HG03064 (cell line): ENCODE measurements around the gene ERCC3.
"Not testable (repeated sequence)": the region's sequence is repeated elsewhere in the genome, so short reads cannot be mapped to it uniquely, and the experiment has no call there.

Source experiments
- ATAC-seq: cut with Tn5 transposase; IDR thresholded peaks from one replicate; pipeline ENCODE4 v1.9.1; 2021; ENCODE audit warnings: low read depth; ENCODE audit not compliant: unreplicated experiment

Gene ERCC3

GRCh38 chr2:127280693-127281092, 13.3 kb downstream of the ERCC3 start:
- no peak for ATAC-seq

DNA sequence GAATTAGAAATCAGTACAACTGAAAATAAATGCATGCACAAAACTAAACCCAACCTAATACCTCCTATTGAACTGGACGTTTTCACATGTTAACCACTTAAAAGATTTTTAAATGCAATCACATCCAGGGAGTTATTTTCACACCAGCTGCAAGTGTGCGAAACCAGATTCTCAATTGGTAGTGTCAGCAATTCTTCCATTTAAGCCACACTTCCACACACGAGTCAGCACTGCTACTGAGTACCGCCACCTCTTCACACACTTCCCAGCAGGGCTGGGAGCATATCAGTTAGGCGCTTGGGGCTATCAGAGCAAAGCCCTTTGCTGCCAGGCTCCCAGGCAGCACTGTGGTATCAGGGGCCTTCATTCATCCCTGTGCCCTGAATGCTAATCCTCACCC, 14.2 kb downstream of the ERCC3 start:
- ATAC-seq: no peak

DNA sequence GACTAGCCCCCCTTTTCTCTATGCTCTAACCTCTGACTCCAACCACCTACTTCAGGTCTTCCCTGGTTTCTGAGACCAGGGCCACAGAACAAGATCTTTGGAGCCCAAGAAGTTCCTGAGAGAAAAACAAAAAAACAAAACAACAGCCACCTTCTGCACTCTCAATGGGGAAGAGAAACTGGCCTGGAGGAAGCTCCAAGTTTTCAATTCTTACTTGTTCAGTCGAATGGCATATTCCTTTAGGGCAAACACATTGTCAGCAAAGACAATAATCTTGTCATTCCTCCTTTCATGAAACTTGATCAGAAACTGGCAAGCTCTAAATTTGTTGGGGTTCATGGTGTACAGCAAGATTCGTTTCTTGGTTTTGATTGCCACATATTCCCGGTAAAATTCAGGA, 15.0 kb downstream of the ERCC3 start:
- ATAC-seq: no peak

- ATAC-seq: peak; percentile 55
Observed at GRCh38 chr2:127277028-127277427, 16.9 kb downstream of the ERCC3 start.

DNA sequence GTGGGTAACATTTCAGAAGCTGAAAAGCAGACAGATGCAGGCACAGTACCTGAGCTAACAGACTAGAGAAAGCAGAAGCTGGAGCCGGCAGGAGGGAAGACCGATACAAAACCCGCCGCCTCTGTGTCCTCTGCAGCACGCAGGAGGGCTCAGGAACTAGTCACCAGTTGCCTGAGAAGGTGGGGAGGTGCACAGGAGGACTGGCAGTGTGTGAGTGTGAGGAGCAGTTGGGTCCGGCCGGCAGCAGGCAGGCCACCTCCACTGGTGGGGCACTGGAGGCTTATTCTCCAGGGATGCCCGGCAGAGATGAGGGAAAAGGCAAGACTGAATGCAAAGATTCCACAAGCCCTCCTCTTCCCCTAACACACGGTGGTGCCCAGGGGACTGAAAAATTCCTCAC, 18.2 kb downstream of the ERCC3 start:
- no peak for ATAC-seq

DNA sequence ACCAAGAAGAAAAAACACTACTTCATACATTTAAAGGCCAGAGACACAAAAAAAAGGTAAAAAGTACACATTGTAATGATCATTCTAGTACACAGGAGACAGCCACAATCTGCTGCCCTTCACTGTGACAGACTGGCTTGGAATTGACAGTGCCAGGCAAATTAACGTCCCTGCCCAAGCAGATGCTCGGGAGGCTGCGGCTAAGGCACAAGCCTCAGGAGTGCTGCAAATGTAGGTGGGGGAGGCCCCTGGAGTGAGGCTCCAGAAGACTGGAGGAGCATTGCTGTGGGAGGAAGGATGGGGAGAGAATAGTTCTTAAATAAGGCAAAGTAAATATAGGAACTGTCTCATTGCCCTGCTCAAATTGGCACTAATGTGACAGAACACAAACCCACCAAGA, 18.6 kb downstream of the ERCC3 start:
- no peak for ATAC-seq

GRCh38 chr2:127270663-127271062, 23.3 kb downstream of the ERCC3 start:
- no peak for ATAC-seq

- no peak for ATAC-seq
Observed at GRCh38 chr2:127261804-127262406, 32.0 kb downstream of the ERCC3 start.

DNA sequence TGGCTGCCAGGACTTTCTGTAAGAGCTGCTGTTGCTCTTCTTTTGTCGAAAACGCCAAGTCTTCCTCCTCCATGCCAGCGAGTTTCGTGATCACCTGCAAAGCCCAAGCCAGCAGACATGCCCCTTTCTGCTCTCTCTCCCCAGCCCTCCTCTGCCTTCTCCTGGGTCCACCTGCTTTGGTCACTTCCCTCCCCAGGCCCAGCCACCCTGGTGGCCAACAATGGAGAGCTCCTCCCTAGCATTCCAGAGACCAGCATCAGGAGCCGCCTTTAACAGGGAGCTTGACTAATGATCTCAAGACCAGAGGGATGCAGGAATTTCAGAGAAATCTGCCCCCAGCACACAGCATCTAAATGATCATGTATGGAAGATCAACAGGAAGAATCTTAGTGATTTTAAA, 34.6 kb downstream of the ERCC3 start:
- no peak for ATAC-seq

GRCh38 chr2:127256866-127257265, 37.1 kb downstream of the ERCC3 start:
- ATAC-seq: no peak

- no peak for ATAC-seq
Observed at GRCh38 chr2:127256381-127256780, 37.6 kb downstream of the ERCC3 start.

DNA sequence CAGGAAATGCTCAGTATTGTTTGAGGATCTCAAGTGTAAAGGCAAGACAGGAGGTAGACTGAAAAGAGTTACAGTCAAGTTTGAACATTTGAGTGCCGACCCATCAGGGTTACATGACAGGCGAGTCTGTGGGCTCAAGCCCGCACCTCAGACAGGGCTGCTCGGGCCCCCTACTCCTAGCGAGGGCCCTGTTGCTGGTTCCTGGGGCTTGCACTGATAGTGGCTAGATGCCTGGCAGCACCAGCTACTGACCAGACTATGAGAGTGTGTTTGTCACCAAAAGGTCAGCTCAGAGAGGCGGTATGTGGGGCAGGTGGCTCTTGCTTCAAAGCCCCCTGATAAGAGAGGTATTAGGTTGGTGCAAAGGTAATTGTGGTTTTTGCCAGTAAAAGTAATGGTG, 38.2 kb downstream of the ERCC3 start:
- no peak for ATAC-seq

- ATAC-seq: no peak
Observed at GRCh38 chr2:127255146-127255545, 38.8 kb downstream of the ERCC3 start.

- no peak for ATAC-seq
Observed at GRCh38 chr2:127254386-127254981, 39.5 kb downstream of the ERCC3 start.

- not testable (repeated sequence) for ATAC-seq
Observed at GRCh38 chr2:127241184-127241583, 52.8 kb downstream of the ERCC3 start.

- ATAC-seq: no peak
Observed at GRCh38 chr2:127239395-127239794, 54.5 kb downstream of the ERCC3 start.

- ATAC-seq: not testable (repeated sequence)
Observed at GRCh38 chr2:127237768-127238167, 56.2 kb downstream of the ERCC3 start.

DNA sequence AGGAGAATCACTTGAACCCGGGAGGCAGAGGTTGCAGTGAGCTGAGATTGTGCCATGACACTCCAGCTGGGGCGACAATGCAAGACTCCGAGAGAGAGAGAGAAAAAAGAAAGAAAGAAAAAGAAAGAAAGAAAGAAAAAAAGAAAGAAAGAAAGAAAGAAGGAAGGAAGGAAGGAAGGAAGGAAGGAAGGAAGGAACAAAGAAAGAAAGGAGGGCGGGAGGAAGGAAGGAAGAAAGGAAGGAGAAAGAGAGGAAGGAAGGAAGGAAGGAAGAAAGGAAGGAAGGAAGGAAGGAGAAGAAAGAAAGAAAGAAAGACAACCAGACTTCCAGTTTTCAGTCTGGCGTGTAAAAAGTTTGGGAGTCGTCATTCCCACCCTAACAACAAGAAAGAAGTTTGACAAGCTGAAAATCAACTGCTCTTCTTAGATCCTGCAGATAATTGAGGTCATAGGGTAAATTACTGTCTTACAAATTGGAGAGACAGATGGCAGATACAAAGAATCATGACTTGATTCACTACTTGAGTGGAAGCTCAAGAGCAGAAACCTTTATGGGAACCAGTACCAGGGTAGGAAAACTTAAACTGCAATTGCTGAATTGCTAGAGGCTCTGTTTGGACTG, 58.8 kb downstream of the ERCC3 start:
- ATAC-seq: no peak

- ATAC-seq: no peak
Observed at GRCh38 chr2:127233710-127234109, 60.2 kb downstream of the ERCC3 start.

- ATAC-seq: no peak
Observed at GRCh38 chr2:127231130-127231865, 62.6 kb downstream of the ERCC3 start.

- no peak for ATAC-seq
Observed at GRCh38 chr2:127229555-127229954, 64.4 kb downstream of the ERCC3 start.

DNA sequence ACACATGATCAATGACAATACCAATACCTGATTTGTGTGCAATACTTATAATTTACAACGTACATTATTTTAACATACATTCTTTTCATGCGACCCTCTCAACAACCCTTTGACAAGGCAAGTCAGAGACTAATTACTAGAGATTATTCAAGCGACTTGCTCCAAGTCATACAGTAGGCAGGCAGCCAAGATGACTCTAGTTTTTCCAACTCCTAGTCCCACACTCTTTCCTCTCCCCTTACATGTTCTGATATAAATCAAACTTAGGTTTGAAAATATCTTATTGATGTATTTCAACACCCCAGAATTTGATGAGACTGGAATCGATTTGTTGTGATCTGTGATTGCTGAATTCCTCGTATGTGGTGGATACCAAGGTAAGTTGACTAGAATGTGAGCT, 65.8 kb downstream of the ERCC3 start:
- ATAC-seq: no peak
